ENCODE data around the gene TP73. TPM values are rescaled to one million over a fixed set of nuclear protein-coding genes. Genes with fewer than 3 reads are reported as not detected.

TP73 gene
- total RNA-seq, 1 experiment from 2014 or later, result 11.9 TPM

DNA sequence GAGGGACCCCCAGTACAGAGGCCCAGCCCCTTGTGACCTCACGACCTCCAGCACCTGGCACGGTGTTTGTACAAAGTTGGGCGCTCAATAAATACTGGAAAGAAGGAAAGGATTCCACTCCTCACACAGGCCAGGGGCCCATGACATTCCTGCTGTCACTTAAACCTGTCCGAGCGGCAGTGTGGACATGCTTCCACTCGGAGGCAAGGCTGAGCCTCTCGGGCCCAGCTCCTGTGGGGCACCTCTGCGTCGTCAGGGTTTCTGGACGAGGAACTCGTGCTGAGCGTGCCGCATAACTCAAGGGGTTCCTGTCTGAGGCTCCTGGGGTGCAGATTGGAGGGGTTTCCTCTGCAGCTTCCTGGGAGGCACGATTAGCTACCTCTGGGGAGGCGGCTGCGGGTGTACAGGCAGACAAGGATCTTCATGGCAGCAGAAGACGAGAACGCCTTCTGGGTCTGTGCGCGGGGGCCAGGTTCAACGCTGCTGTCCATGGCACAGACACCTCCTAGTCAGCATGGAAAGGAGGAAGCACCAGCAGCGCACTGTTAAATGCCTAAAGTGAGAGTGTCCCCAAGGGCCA is 116.6 kb downstream of the TP73 start:
- H3K9me3 Mint-ChIP-seq (ENCODE audit: unreplicated experiment), result peaks cover 7% of the 10 kb centered on the region
- H3K4me1 Mint-ChIP-seq (ENCODE audit: low read depth, unreplicated experiment), result no peaks in the 10 kb centered on the region
- H3K36me3 ChIP-seq (ENCODE audit: control insufficient read depth, insufficient read depth, low read length), result no peaks in the 10 kb centered on the region
- no peak overlapping the region for H3K4me3 Mint-ChIP-seq (ENCODE audit: unreplicated experiment)
- no peaks in the 10 kb centered on the region for H3K36me3 Mint-ChIP-seq (ENCODE audit: insufficient read depth, unreplicated experiment)
- no peaks in the 10 kb centered on the region for H3K27me3 ChIP-seq (replicated peaks; ENCODE audit: control insufficient read depth, insufficient read depth, low read length)
- peaks cover 8% of the 10 kb centered on the region; the same call in 1 of the 2 replicates for H3K4me1 ChIP-seq
- BruUV-seq (replicated peaks), result no TSS peak
- TF ChIP-seq, protein P1, sequence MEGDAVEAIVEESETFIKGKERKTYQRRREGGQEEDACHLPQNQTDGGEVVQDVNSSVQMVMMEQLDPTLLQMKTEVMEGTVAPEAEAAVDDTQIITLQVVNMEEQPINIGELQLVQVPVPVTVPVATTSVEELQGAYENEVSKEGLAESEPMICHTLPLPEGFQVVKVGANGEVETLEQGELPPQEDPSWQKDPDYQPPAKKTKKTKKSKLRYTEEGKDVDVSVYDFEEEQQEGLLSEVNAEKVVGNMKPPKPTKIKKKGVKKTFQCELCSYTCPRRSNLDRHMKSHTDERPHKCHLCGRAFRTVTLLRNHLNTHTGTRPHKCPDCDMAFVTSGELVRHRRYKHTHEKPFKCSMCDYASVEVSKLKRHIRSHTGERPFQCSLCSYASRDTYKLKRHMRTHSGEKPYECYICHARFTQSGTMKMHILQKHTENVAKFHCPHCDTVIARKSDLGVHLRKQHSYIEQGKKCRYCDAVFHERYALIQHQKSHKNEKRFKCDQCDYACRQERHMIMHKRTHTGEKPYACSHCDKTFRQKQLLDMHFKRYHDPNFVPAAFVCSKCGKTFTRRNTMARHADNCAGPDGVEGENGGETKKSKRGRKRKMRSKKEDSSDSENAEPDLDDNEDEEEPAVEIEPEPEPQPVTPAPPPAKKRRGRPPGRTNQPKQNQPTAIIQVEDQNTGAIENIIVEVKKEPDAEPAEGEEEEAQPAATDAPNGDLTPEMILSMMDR (IDR thresholded peaks at IDR 0.05; ENCODE audit: insufficient read depth in 1 of 2, low read depth in 1 of 2, low read length in 1 of 2, severe bottlenecking in 1 of 2, unreplicated experiment in 1 of 2), result no peak
- DNase-seq, result no peak
- H3K27me3 Mint-ChIP-seq (ENCODE audit: insufficient read depth, unreplicated experiment), result peaks cover 15% of the 10 kb centered on the region
- intact Hi-C loops (cut with micrococcal nuclease; ENCODE audit: unreplicated experiment), result no loop called here
- POLR2A ChIA-PET, result no interaction called here
- CTCF ChIA-PET, result interaction anchor here (0.5 kb wide), 1 partner anchor 19 kb away, joined by 4 read pairs; no protein-coding TSS in a partner anchor
- H3K4me3 ChIP-seq (ENCODE audit: low read depth, low read length), result no peak overlapping the region
- no peaks in the 10 kb centered on the region for H3K9me3 ChIP-seq
- no peak overlapping the region for H3K27ac Mint-ChIP-seq (ENCODE audit: unreplicated experiment)

DNA sequence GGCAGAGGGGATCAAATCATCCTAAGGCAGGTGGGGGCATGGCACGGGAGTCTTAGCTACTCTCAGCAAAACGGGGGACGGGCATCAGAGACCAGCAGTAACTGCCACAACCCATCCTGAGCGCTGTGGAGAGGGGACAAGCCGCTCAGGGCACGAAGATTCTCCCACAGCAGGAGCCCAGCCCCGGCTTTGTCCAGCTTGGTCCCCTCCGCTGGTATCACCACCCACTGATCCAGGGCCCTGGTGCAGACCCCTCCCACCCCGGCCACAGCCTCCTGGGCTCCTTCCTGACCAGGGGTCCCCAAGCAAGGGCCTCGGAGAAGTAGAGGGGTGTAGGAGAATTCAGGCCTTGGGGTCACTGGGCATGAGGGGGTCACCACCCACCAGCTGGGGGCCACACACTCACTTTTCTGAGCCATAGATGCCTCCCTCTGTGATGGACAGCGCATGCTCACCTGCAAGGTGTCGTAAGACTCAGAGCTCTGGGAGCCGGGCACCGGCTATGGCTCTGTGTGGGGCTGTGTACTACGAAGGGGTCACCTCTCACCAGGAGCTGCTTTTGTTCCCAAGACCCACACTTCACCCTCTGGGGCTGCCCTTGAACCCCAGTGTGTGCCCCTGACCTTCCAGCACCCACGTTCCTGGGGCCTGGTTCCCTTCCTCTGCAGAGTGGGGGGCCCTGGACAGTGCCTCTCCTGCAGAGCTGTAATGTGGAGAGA is 117.9 kb downstream of the TP73 start:
- no peaks in the 10 kb centered on the region for H3K27me3 ChIP-seq (replicated peaks; ENCODE audit: control insufficient read depth, insufficient read depth, low read length)
- ChIA-PET POLR2A (no interaction called here), CTCF (no interaction called here)
- intact Hi-C loops (cut with micrococcal nuclease; ENCODE audit: unreplicated experiment), result no loop called here
- H3K4me1 Mint-ChIP-seq (ENCODE audit: low read depth, unreplicated experiment), result no peaks in the 10 kb centered on the region
- no peak overlapping the region for H3K4me3 ChIP-seq (ENCODE audit: low read depth, low read length)
- DNase-seq, result no peak
- no peaks in the 10 kb centered on the region for H3K36me3 Mint-ChIP-seq (ENCODE audit: insufficient read depth, unreplicated experiment)
- BruUV-seq (replicated peaks), result no TSS peak
- peak overlapping the region; percentile 37 for H3K4me3 Mint-ChIP-seq (ENCODE audit: unreplicated experiment)
- H3K4me1 ChIP-seq, result peaks cover 17% of the 10 kb centered on the region; the same call in 1 of the 2 replicates
- TF ChIP-seq, protein P1 (IDR thresholded peaks at IDR 0.05; ENCODE audit: insufficient read depth in 1 of 2, low read depth in 1 of 2, low read length in 1 of 2, severe bottlenecking in 1 of 2, unreplicated experiment in 1 of 2), result no peak
- H3K9me3 Mint-ChIP-seq (ENCODE audit: unreplicated experiment), result peaks cover 7% of the 10 kb centered on the region
- no peaks in the 10 kb centered on the region for H3K36me3 ChIP-seq (ENCODE audit: control insufficient read depth, insufficient read depth, low read length)
- H3K27ac Mint-ChIP-seq (ENCODE audit: unreplicated experiment), result no peak overlapping the region
- H3K9me3 ChIP-seq, result no peaks in the 10 kb centered on the region
- peaks cover 9% of the 10 kb centered on the region for H3K27me3 Mint-ChIP-seq (ENCODE audit: insufficient read depth, unreplicated experiment)

DNA sequence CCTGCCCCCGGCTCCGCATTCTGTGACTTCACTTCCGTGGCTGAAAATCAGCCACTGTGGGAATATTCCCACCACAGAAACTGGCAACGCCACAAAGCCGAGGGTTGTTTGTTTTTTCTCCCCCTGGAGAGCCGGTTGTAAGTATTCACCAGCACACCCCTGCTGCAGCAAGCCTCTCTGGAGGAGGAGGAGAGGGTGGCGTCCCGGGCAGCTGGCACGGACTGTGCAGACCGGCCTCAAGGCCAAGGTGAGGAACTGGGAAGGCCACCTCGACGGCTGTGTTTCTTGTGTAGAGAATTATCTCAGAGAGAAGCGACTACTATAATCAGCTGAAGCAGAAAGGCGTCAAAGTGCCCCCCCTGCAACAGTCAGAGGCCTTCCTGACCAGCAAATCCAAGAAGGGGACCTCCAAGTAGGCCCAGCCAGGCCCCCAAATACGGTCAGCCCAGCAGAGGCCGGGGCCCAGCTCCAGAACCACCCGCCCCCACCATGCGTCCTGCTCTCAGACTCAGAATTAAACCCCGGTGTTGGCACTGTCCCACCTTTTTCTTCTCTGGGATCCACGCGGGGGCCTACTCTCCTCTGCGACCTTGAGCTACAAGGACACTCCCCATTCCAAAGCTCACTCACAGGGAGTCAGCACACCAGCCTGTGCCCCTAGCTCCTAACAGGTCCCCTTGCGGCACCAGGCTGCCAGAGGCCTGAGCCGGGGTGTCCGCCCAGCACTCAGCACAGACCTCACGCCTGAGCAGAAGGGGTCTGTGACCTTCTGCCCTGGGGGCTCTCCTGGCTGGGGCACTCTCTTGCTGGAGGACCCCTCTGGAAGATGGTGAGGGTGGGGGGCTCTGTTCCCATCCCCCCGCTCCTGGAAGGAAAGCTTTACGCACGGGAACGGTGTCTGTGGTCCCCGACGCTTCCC is 119.1 kb downstream of the TP73 start:
- H3K4me1 ChIP-seq, result peaks cover 26% of the 10 kb centered on the region; the same call in 1 of the 2 replicates
- H3K4me1 Mint-ChIP-seq (ENCODE audit: low read depth, unreplicated experiment), result no peaks in the 10 kb centered on the region
- no TSS peak for BruUV-seq (replicated peaks)
- peak overlapping the region; percentile 69 for H3K4me3 ChIP-seq (ENCODE audit: low read depth, low read length)
- no peaks in the 10 kb centered on the region for H3K9me3 Mint-ChIP-seq (ENCODE audit: unreplicated experiment)
- peaks cover under 1% of the 10 kb centered on the region for H3K27me3 Mint-ChIP-seq (ENCODE audit: insufficient read depth, unreplicated experiment)
- intact Hi-C loops (cut with micrococcal nuclease; ENCODE audit: unreplicated experiment), result loop anchor here (2.0 kb wide), 1 partner anchor 47 kb away; no protein-coding TSS in a partner anchor
- POLR2A ChIA-PET, result no interaction called here
- no peaks in the 10 kb centered on the region for H3K9me3 ChIP-seq
- H3K27me3 ChIP-seq (replicated peaks; ENCODE audit: control insufficient read depth, insufficient read depth, low read length), result no peaks in the 10 kb centered on the region
- peak overlapping the region; percentile 15 for H3K27ac Mint-ChIP-seq (ENCODE audit: unreplicated experiment)
- TF ChIP-seq, protein P1 (IDR thresholded peaks at IDR 0.05; ENCODE audit: insufficient read depth in 1 of 2, low read depth in 1 of 2, low read length in 1 of 2, severe bottlenecking in 1 of 2, unreplicated experiment in 1 of 2), result no peak
- H3K36me3 Mint-ChIP-seq (ENCODE audit: insufficient read depth, unreplicated experiment), result no peaks in the 10 kb centered on the region
- no peaks in the 10 kb centered on the region for H3K36me3 ChIP-seq (ENCODE audit: control insufficient read depth, insufficient read depth, low read length)
- CTCF ChIA-PET, result no interaction called here
- H3K4me3 Mint-ChIP-seq (ENCODE audit: unreplicated experiment), result peak overlapping the region; percentile 61
- no peak for DNase-seq
